ENCODE data around the gene HTN3. TPM values are rescaled to one million over a fixed set of nuclear protein-coding genes. Genes with fewer than 3 reads are reported as not detected.

HTN3 gene
- total and polyA plus RNA-seq, 9 of the 15 experiments (the other 6 are each of a cell fraction or from before 2014, with no cell fraction given): not detected

- no TSS peak for BruUV-seq (replicated peaks)
- intact Hi-C loops (cut with micrococcal nuclease): no loop called here
- ChIA-PET POLR2A (no interaction called here), CTCF (ENCODE audit: low intra/inter-chr PET ratio) (no interaction called here)
- H3K9me1 ChIP-seq (ENCODE audit: control insufficient read depth, insufficient read depth, low read length): no peaks in the 10 kb centered on the region
- no peak overlapping the region for H3K4me3 ChIP-seq
- no peak overlapping the region for H3K4me2 ChIP-seq (ENCODE audit: insufficient read depth, low read length)
- H3K9ac ChIP-seq (ENCODE audit: insufficient read depth in 1 of 2, low read depth in 2 of 2, low read length in 2 of 2): no peak overlapping the region
- FAIRE-seq (no peak), ATAC-seq (no peak), DNase-seq (ENCODE audit: extremely low read depth in 1 of 4, low spot score in 3 of 4) (no peak)
- no peak overlapping the region for H3K27ac ChIP-seq (ENCODE audit: extremely low read depth, low read depth, low read length)
- in situ Hi-C loops (cut with MboI): no loop called here
- H3K27me3 ChIP-seq (ENCODE audit: control insufficient read depth in 2 of 2, insufficient read depth in 2 of 2, low read length in 2 of 2): no peaks in the 10 kb centered on the region
- H3K79me2 ChIP-seq (ENCODE audit: control insufficient read depth, insufficient read depth, low read length): no peaks in the 10 kb centered on the region
- 0% methylated on average over 3 of the region's 3 CpGs for WGBS (ENCODE audit: insufficient coverage, low coverage, missing lambda C conversion rate)
- H3K36me3 ChIP-seq (ENCODE audit: control insufficient read depth, insufficient read depth, low read length): no peaks in the 10 kb centered on the region
- no peaks in the 10 kb centered on the region for H3K4me1 ChIP-seq (replicated peaks in 1 of 2; ENCODE audit: control insufficient read depth in 2 of 2, insufficient read depth in 2 of 2, low read length in 2 of 2)
- H2AFZ ChIP-seq (ENCODE audit: low read depth, low read length): no peak overlapping the region
- no peak for TF ChIP-seq SP2 (IDR thresholded peaks at IDR 0.05; ENCODE audit: extremely low read depth, low read depth, low read length, poor library complexity, severe bottlenecking)
- TF ChIP-seq AFF1 (IDR thresholded peaks at IDR 0.05; ENCODE audit: low read depth in 1 of 2, partially characterized antibody in 2 of 2): no peak
- no peak for TF ChIP-seq SOX6 (IDR thresholded peaks at IDR 0.05)
- H4K20me1 ChIP-seq (replicated peaks; ENCODE audit: control insufficient read depth, insufficient read depth, low read length): no peaks in the 10 kb centered on the region
- H3K9me3 ChIP-seq (replicated peaks; ENCODE audit: control insufficient read depth, insufficient read depth, low read depth, low read length): no peaks in the 10 kb centered on the region
Observed at GRCh38 chr4:70008771-70009170, 19.5 kb upstream of the HTN3 start.
